Liver (tissue), 3 donors: ENCODE data around the gene NKX6-1.

Experiments
- MAX ChIP-seq: IDR thresholded peaks from 2 replicates; pipeline ENCODE4 v1.6.1; 2016; ENCODE audit warnings: antibody characterized with exemption
- SP1 ChIP-seq: IDR thresholded peaks from 2 replicates; pipeline ENCODE4 v1.6.1; 2018; ENCODE audit warnings: antibody characterized with exemption, mild to moderate bottlenecking
- TAF1 ChIP-seq: conservative IDR thresholded peaks from 2 replicates; pipeline ENCODE4 v1.6.1; 2016; ENCODE audit warnings: antibody characterized with exemption, mild to moderate bottlenecking
- TF ChIP-seq, protein P1 (sequence below): fragments of 150-350 bp; IDR thresholded peaks from 2 replicates; pipeline ENCODE4 v1.5.1; 2017; ENCODE audit warnings: improper control_type of control experiment, low read depth, low read length; ENCODE audit not compliant: missing input control
- donor health status: healthy.
- donor health status: healthy.

- TF ChIP-seq TAF1 (no peak), MAX (no peak), SP1 (no peak)
- TF ChIP-seq, protein P1, sequence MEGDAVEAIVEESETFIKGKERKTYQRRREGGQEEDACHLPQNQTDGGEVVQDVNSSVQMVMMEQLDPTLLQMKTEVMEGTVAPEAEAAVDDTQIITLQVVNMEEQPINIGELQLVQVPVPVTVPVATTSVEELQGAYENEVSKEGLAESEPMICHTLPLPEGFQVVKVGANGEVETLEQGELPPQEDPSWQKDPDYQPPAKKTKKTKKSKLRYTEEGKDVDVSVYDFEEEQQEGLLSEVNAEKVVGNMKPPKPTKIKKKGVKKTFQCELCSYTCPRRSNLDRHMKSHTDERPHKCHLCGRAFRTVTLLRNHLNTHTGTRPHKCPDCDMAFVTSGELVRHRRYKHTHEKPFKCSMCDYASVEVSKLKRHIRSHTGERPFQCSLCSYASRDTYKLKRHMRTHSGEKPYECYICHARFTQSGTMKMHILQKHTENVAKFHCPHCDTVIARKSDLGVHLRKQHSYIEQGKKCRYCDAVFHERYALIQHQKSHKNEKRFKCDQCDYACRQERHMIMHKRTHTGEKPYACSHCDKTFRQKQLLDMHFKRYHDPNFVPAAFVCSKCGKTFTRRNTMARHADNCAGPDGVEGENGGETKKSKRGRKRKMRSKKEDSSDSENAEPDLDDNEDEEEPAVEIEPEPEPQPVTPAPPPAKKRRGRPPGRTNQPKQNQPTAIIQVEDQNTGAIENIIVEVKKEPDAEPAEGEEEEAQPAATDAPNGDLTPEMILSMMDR: no peak
Measured at GRCh38 chr4:84545093-84545492, 46.0 kb upstream of the NKX6-1 start.
